Cardiac muscle cell (in vitro differentiated cells and primary cell): ENCODE measurements around the gene C10orf71. TPM values are rescaled to one million over a fixed set of nuclear protein-coding genes. Genes with fewer than 3 reads are reported as not detected.

Experiments used
- DNase-seq, 2 donors: peaks; one replicate each; pipeline versions ENCODE4 v3.0.0 to v3.0.0-alpha.2; 2010 to 2017; ENCODE audit warnings: low read depth in 1 of 2, low spot score in 1 of 2
- H3K27ac ChIP-seq: fragments of 200-600 bp; sonication (generic); 2 replicates; pipeline ENCODE4 v1.5.1; 2016
- H3K27me3 ChIP-seq: fragments of 200-600 bp; sonication (generic); 2 replicates; pipeline ENCODE4 v1.6.0; 2016; ENCODE audit warnings: control low read depth
- H3K36me3 ChIP-seq: fragments of 200-600 bp; sonication (generic); 2 replicates; pipeline ENCODE4 v1.5.1; 2016; ENCODE audit warnings: control low read depth
- H3K4me1 ChIP-seq: fragments of 200-600 bp; sonication (generic); 2 replicates; pipeline ENCODE4 v1.8.1; 2017; ENCODE audit warnings: low read depth, mild to moderate bottlenecking, mixed run types
- H3K4me3 ChIP-seq: fragments of 200-600 bp; sonication (generic); 2 replicates; pipeline ENCODE4 v1.5.1; 2016; ENCODE audit warnings: mild to moderate bottlenecking
- H3K9me3 ChIP-seq: fragments of 200-600 bp; sonication (generic); 2 replicates; pipeline ENCODE4 v1.5.1; 2017; ENCODE audit warnings: low read depth, mild to moderate bottlenecking, control low read depth
- polyA plus RNA-seq: library from polyadenylated mRNA; unstranded; fragments of >200 nt; fragmentation: Nextera tagmentation; extraction: Ambion mirVana; gene quantifications from 2 replicates; pipeline ENCODE4 v1.2.1, GENCODE V29; 2016
- total RNA-seq: library from RNA; depleted of rRNA; stranded (reverse); fragments of >200 nt; gene quantifications from 2 replicates; pipeline ENCODE4 v1.2.3, GENCODE V29; 2016
- TF ChIP-seq, protein P1 (sequence below): IDR thresholded peaks from 2 replicates; pipeline ENCODE4 v1.5.1; 2012; ENCODE audit warnings: low read depth, mild to moderate bottlenecking, low read length

The C10orf71 gene
- total and polyA plus RNA-seq, 2 experiments from 2014 or later, result 4.0 to 10.2 TPM

DNA sequence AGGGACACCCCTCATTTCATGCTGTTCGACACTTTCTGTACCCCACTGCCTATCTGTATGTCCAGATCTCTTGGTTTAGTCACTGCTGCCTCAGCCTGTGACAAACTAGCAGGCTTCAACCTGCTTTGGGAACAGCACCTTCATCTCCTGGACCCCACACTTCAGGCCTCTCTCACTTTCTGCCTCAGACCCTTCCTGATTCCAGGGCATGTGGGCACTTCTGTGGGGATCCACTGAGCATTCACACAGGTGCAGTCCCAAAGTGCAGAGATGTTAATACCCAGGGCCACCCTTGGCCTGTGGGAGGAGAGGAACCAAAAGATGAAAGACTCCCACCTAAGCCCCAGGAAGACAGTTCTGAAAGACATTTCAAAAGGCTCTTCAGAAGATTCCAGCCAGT, 29.4 kb upstream of the C10orf71 start:
- Histone ChIP-seq H3K4me3 (no peak overlapping the region), H3K27me3 (no peaks in the 10 kb centered on the region), H3K9me3 (no peaks in the 10 kb centered on the region), H3K36me3 (no peaks in the 10 kb centered on the region), H3K27ac (no peak overlapping the region), H3K4me1 (peaks cover 12% of the 10 kb centered on the region)
- TF ChIP-seq, protein P1, sequence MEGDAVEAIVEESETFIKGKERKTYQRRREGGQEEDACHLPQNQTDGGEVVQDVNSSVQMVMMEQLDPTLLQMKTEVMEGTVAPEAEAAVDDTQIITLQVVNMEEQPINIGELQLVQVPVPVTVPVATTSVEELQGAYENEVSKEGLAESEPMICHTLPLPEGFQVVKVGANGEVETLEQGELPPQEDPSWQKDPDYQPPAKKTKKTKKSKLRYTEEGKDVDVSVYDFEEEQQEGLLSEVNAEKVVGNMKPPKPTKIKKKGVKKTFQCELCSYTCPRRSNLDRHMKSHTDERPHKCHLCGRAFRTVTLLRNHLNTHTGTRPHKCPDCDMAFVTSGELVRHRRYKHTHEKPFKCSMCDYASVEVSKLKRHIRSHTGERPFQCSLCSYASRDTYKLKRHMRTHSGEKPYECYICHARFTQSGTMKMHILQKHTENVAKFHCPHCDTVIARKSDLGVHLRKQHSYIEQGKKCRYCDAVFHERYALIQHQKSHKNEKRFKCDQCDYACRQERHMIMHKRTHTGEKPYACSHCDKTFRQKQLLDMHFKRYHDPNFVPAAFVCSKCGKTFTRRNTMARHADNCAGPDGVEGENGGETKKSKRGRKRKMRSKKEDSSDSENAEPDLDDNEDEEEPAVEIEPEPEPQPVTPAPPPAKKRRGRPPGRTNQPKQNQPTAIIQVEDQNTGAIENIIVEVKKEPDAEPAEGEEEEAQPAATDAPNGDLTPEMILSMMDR, result no peak
- DNase-seq, result no peak

DNA sequence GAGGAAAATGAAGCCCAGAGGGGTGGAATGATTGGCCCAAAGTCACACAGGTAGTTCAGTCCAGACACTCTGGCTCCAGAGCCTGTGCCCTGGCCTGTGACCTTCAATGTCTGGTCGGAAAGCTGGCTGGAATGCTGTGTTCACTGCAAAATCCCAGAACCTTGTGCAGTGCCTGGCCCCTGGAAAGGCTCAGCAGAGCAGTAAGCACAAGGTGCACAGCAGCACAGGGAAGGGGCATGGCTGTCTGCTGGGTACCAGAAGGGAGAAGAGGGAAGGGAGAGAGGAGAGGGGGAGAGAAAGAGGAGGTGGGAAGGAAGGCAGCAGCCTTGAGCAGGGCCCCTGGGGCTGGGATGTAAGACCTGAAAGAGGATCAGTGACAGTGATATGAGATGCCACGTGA, 28.4 kb upstream of the C10orf71 start:
- H3K27ac ChIP-seq, result no peak overlapping the region
- TF ChIP-seq, protein P1, result no peak

DNA sequence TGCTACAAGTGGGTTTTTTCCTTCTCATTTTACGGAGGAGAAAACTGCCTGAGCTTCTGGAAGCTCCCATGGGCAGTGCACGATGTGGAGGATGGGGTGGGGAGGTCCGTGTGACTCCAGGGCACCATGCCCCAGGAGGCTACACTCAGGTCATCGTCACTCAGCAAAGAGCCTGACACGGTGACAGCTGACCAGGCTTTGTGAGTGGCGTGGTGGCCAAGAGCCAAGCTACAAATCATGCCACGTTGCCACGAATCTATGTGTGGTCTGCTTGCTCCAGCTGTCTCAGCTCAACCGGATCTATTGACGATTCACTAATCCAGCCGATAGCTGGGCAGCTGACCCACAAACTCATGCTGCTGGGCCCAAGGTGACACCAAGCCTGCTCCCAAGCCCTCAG, 27.6 kb upstream of the C10orf71 start:
- DNase-seq, result no peak
- Histone ChIP-seq H3K27me3 (no peaks in the 10 kb centered on the region), H3K36me3 (no peaks in the 10 kb centered on the region), H3K4me1 (peaks cover 12% of the 10 kb centered on the region), H3K9me3 (no peaks in the 10 kb centered on the region), H3K4me3 (no peak overlapping the region), H3K27ac (no peak overlapping the region)
- TF ChIP-seq, protein P1, result no peak

More for the DNA sequence above, 28.4 kb upstream of the C10orf71 start:
- DNase-seq, result no peak
- Histone ChIP-seq H3K36me3 (no peaks in the 10 kb centered on the region), H3K4me3 (no peak overlapping the region), H3K4me1 (peaks cover 12% of the 10 kb centered on the region), H3K27me3 (no peaks in the 10 kb centered on the region), H3K9me3 (no peaks in the 10 kb centered on the region)

DNA sequence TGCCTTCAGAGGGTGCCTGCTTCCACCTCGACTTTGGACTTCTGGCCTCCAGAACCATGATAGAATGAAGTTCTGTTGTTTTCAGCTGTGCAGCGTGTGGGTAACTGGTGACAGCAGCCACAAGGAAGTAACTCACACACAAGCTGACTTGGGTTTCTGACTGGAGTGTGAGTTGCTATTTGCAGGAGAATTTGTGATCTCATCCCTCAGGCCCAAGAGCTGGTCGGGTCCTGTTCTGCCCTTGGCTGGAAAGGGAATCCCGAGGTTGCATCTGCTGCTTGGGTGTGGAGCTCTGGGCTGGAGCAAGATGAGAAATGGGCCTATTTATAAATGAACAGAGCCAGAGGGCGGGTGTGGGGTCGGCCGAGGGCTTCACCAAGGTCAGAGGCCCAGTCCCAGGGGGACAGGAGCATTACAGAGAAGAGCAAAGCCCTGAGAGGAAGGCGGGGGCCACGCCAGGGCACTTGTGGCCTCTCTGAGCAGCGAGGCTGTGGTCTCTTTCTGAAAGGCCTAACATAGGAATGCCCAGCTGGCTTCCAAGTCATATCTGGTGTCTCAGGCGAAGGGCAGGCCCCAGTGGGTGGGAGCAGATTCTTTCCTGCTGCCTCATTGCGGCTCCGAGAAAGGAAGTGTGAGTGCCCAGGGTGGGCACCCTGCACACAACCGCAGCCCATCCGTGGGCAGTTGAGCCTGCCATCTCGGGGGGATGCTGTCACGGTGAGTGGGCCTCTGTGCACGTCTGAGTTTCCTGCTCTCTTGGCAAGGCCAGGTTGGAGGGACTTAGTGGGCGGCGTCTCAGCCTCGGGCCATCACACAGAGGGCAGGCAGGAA, 26.5 kb upstream of the C10orf71 start:
- H3K4me1 ChIP-seq, result peaks cover 12% of the 10 kb centered on the region
- peak in 1 of 2 donors; percentile 3 for DNase-seq
- no peak overlapping the region for H3K4me3 ChIP-seq
- no peak overlapping the region for H3K27ac ChIP-seq
- H3K27me3 ChIP-seq, result no peaks in the 10 kb centered on the region
- TF ChIP-seq, protein P1, result no peak
- no peaks in the 10 kb centered on the region for H3K36me3 ChIP-seq
- H3K9me3 ChIP-seq, result no peaks in the 10 kb centered on the region

DNA sequence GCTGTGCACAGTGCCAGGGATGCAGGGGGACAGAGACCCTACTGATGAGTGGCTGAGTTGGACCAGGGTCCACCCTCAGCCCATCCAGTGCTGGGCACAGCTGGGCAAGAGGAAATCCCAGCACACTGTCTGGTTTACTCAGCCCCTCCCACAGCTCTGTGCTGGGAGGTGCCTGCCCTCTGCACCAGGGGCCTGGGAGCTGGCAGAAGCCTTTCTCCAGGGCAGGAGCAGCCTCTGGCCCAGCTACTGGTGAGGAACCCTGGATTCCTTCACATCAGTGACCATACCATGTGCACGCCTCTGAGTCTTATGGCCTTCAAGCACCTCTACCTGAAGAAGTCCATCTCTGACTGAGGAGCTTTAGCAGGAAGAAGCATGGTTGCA, 25.9 kb upstream of the C10orf71 start:
- H3K36me3 ChIP-seq, result no peaks in the 10 kb centered on the region
- peaks cover 17% of the 10 kb centered on the region for H3K4me1 ChIP-seq
- DNase-seq, result no peak
- H3K4me3 ChIP-seq, result no peak overlapping the region
- H3K27ac ChIP-seq, result no peak overlapping the region
- H3K27me3 ChIP-seq, result no peaks in the 10 kb centered on the region
- no peaks in the 10 kb centered on the region for H3K9me3 ChIP-seq
- TF ChIP-seq, protein P1, result no peak
